GM21367 (cell line): ENCODE measurements around the gene DPH2.

Experiments used
- ATAC-seq: cut with Tn5 transposase; IDR thresholded peaks from one replicate; pipeline ENCODE4 v1.9.1; 2021; ENCODE audit not compliant: unreplicated experiment

The DPH2 gene

GRCh38 chr1:43965316-43965715 lies 4.5 kb upstream of the DPH2 start:
- ATAC-seq, result no peak

- ATAC-seq, result no peak
These were observed 1.4 kb upstream of the DPH2 start for GRCh38 chr1:43968348-43968948.

GRCh38 chr1:43969416-43969745 lies 429 bp upstream of the DPH2 start:
- no peak for ATAC-seq

- ATAC-seq, result no peak
These were observed 692 bp downstream of the DPH2 start for GRCh38 chr1:43970502-43970901.

GRCh38 chr1:43970911-43971310 lies 1.1 kb downstream of the DPH2 start:
- ATAC-seq, result no peak

- ATAC-seq, result no peak
These were observed 1.6 kb downstream of the DPH2 start for GRCh38 chr1:43971336-43971980.

GRCh38 chr1:43973981-43974442 lies 4.2 kb downstream of the DPH2 start:
- ATAC-seq, result no peak

GRCh38 chr1:43974443-43975248 lies 4.8 kb downstream of the DPH2 start, which contains the start of gene ATP6V0B:
Gene ATP6V0B (plus strand): TSS chr1:43974960. CDS start chr1:43975041, 81 bp downstream.
- ATAC-seq, result peak; percentile 49

- no peak for ATAC-seq
These were observed 5.6 kb downstream of the DPH2 start for GRCh38 chr1:43975249-43975961.

- ATAC-seq, result no peak
These were observed 6.2 kb downstream of the DPH2 start for GRCh38 chr1:43976045-43976444.

- no peak for ATAC-seq
These were observed 7.1 kb downstream of the DPH2 start for GRCh38 chr1:43976890-43977289.

GRCh38 chr1:43977376-43978263 lies 7.8 kb downstream of the DPH2 start:
- ATAC-seq, result no peak

- ATAC-seq, result no peak
These were observed 8.4 kb downstream of the DPH2 start for GRCh38 chr1:43978264-43978550.

- ATAC-seq, result no peak
These were observed 8.9 kb downstream of the DPH2 start, which contains the start of gene B4GALT2 for GRCh38 chr1:43978551-43979260. Gene B4GALT2 (plus strand): TSS chr1:43979210. CDS start chr1:43981161, 1,951 bp downstream.

GRCh38 chr1:43979261-43979527 lies 9.4 kb downstream of the DPH2 start:
- no peak for ATAC-seq

GRCh38 chr1:43979528-43980254 lies 9.9 kb downstream of the DPH2 start:
- no peak for ATAC-seq

GRCh38 chr1:43980255-43981134 lies 10.7 kb downstream of the DPH2 start:
- ATAC-seq, result no peak

- ATAC-seq, result no peak
These were observed 11.3 kb downstream of the DPH2 start for GRCh38 chr1:43981135-43981491.

GRCh38 chr1:43981636-43982035 lies 11.8 kb downstream of the DPH2 start:
- ATAC-seq, result no peak
